ENCODE results near the gene KSR1. TPM values are rescaled to one million over a fixed set of nuclear protein-coding genes. Genes with fewer than 3 reads are reported as not detected.
"Not testable (repeated sequence)": the region's sequence is repeated elsewhere in the genome, so short reads cannot be mapped to it uniquely, and the experiment has no call there.

KSR1 gene
- total RNA-seq, 1 donor = 23.5 TPM

- Histone ChIP-seq H3K4me1 (ENCODE audit: insufficient read depth, low read length) (peaks cover 23% of the 10 kb centered on the region), H3K4me3 (ENCODE audit: low read length) (peak overlapping the region; percentile 76), H3K9me3 (ENCODE audit: low read depth, low read length) (no peaks in the 10 kb centered on the region), H3K27me3 (ENCODE audit: insufficient read depth, low read length) (no peaks in the 10 kb centered on the region)
Measured at GRCh38 chr17:27456681-27457359, 572 bp downstream of the KSR1 start.

DNA sequence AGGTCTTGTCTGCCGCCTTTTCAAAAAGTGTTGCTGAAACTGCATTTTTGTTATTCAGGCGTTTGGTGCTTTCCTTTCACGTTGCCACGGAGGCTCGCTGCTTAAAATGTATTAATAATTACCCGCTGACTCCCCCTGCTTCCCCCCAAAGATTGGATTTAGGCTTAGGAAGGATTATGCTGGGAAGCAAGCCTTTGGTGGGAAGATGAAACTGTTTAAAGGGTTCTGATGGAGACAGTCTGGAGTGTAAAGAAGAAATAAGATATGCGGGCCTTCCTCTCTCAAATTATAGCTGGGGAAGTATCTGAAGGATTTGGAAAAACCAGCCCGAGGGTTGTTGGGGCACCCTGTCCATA is 1.1 kb downstream of the KSR1 start:
- Histone ChIP-seq H3K27me3 (ENCODE audit: insufficient read depth, low read length) (no peaks in the 10 kb centered on the region), H3K4me1 (ENCODE audit: insufficient read depth, low read length) (peaks cover 23% of the 10 kb centered on the region), H3K9me3 (ENCODE audit: low read depth, low read length) (no peaks in the 10 kb centered on the region), H3K4me3 (ENCODE audit: low read length) (peak overlapping the region; percentile 76)

DNA sequence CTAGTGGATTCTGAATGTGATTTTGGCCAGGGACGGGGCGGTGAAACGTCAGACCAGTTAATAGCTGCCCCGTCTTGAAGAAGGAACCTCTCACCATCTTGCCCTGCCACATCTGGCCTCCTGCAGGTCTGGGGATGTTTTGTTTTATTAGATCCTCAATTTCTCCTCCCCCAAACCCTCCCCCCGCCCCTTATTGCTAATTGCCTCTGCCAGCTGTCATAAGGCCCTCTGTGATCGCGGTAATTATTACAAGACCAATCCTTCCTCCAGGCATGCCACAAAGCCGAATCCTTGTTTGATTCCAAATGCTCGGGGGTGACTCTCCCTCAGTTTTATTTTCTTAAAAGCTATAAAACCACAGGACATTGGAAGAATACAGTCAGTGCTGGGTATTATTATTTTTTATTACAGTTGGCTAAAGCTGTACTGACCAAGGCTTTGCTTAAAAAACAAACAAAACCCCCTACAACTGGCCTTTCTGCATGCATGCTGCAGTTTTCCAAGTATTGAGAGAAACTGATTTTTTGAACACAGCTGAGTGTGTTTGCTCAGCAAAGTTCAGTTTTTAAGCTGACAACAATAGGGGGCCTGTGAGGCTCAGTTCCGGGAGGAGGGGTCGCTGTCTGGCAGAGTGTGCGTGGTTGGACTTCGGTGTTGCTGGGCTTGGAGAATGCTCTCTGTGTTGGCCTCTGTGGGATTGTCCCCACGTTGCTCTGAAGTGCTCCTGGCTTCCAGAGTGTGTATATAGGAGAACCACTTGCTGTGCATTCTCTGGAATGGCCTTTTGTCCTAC is 1.7 kb downstream of the KSR1 start:
- no peaks in the 10 kb centered on the region for H3K27me3 ChIP-seq (ENCODE audit: insufficient read depth, low read length)
- H3K9me3 ChIP-seq (ENCODE audit: low read depth, low read length) = no peaks in the 10 kb centered on the region
- peak overlapping the region; percentile 76 for H3K4me3 ChIP-seq (ENCODE audit: low read length)
- H3K4me1 ChIP-seq (ENCODE audit: insufficient read depth, low read length) = peaks cover 23% of the 10 kb centered on the region

DNA sequence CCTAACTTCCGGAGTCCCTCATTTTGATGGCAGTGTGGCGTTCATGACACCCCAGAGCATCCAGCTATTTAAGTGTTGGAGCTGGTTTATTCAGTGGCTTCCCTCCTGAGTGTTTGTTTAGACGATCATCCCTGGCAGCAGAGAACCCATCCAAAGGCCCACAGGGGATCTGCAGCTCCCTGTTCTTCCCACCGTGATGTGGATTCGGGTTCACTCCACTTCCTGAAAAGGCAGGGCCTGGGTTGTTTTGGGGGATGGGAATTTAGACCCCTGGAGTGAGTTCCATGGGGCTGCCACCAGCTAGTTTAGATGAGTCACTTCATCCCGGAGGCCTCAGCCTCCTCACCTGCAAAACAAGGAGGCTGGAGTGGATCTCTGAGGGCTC is 2.3 kb downstream of the KSR1 start:
- H3K4me1 ChIP-seq (ENCODE audit: insufficient read depth, low read length) = peaks cover 28% of the 10 kb centered on the region
- no peaks in the 10 kb centered on the region for H3K27me3 ChIP-seq (ENCODE audit: insufficient read depth, low read length)
- no peak overlapping the region for H3K4me3 ChIP-seq (ENCODE audit: low read length)

DNA sequence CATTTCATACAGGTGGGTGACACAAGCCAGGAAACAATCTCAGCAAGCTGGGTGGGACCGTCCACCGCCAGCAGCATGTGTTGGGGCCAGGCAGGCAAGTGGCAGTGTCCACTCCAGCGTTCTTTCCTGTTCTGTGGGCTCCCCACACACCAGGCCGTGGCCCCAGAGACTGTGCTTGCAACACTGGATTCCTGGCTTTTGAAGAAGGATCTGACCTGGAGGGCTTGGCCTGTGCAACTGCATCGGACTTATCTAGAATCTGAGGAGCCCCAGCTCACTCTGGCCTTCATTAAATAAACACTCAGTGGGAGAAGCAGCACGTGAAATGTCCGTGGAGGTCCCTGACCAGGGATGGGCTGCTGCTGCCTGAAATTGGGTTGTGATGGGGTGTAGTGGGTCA is 3.2 kb downstream of the KSR1 start:
- Histone ChIP-seq H3K9me3 (ENCODE audit: low read depth, low read length) (no peaks in the 10 kb centered on the region), H3K27me3 (ENCODE audit: insufficient read depth, low read length) (no peaks in the 10 kb centered on the region), H3K4me3 (ENCODE audit: low read length) (no peak overlapping the region), H3K4me1 (ENCODE audit: insufficient read depth, low read length) (peaks cover 31% of the 10 kb centered on the region)

More for the DNA sequence above, 2.3 kb downstream of the KSR1 start:
- no peaks in the 10 kb centered on the region for H3K9me3 ChIP-seq (ENCODE audit: low read depth, low read length)

DNA sequence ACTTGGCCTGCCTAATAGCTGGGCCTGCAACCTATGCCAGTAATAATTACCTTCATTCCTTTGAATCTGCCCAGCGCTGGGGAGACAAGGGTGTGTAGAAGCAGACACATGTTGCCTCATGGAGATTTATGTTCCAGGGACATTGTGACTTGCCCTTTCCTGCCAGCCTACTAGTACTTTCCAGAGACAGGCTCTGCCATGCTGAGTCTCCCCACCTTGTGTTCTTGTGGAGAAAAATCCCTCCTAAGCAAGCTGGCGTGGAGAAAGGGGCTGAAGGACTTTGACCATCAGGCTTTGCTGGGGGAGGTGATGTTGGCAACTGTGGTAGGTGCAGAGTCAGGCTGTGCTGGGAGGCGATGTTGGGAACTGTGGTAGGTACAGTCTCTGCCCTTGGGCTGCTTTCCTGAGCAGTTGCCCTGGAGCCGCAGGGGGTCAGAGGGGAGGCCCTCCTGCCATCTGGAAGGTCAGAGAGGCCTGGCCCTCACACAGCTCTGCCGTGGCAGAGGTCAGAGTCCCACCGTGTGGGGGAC is 4.0 kb downstream of the KSR1 start:
- no peaks in the 10 kb centered on the region for H3K9me3 ChIP-seq (ENCODE audit: low read depth, low read length)
- peaks cover 31% of the 10 kb centered on the region for H3K4me1 ChIP-seq (ENCODE audit: insufficient read depth, low read length)
- H3K27me3 ChIP-seq (ENCODE audit: insufficient read depth, low read length) = no peaks in the 10 kb centered on the region
- no peak overlapping the region for H3K4me3 ChIP-seq (ENCODE audit: low read length)

DNA sequence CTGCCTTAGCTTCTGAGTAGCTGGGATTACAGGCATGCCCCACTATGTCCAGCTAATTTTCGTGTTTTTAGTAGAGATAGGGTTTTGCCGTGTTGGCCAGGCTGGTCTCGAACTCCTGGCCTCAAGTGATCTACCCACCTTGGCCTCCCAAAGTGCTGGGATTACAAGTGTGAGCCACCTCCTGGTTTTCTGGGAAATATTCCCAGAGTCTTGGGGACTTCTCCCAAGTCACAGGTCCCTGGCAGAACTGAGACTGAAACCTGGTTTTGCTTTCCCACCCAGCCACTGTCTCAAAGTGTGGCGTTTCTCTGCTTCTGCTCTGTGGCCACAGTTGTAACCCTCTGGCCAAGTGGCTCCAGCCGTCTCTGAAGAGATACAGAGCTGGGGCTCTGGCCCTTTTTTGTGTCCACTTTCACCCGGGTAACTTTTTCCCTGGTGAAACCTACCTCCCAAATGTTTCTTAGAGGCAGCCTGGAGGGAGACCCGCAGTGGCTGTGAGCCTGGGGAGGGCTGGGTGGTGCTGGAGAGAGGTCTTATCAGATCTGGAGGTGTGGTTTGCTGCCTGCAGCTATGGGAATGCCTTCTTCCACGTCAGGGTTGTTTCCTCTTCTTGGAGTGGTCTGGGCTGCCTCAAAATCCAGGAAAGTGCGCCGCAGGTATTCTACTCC is 5.1 kb downstream of the KSR1 start:
- Histone ChIP-seq H3K4me3 (ENCODE audit: low read length) (no peak overlapping the region), H3K9me3 (ENCODE audit: low read depth, low read length) (no peaks in the 10 kb centered on the region), H3K4me1 (ENCODE audit: insufficient read depth, low read length) (peaks cover 34% of the 10 kb centered on the region), H3K27me3 (ENCODE audit: insufficient read depth, low read length) (no peaks in the 10 kb centered on the region)

GRCh38 chr17:27462149-27462548 is 5.9 kb downstream of the KSR1 start:
- H3K4me3 ChIP-seq (ENCODE audit: low read length) = no peak overlapping the region
- H3K27me3 ChIP-seq (ENCODE audit: insufficient read depth, low read length) = no peaks in the 10 kb centered on the region
- H3K9me3 ChIP-seq (ENCODE audit: low read depth, low read length) = no peaks in the 10 kb centered on the region
- peaks cover 39% of the 10 kb centered on the region for H3K4me1 ChIP-seq (ENCODE audit: insufficient read depth, low read length)

DNA sequence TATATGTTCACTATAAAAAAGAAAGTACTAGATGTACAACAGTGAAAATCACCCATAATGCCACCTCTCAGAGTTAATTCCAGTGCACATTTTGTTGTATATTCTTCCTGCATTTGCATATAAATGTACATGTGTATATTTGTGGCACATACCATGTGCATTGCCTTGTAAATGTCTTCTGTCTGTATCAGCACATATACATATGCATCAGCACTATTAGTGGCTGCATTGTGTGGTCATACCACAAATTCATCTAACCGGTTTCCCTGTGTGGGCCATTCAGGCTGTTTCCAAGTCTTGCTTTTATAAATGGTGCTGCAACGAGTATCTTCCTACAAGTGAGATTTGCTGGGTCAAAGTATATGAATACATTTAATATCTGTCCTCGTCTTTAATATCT is 6.5 kb downstream of the KSR1 start:
- Histone ChIP-seq H3K9me3 (ENCODE audit: low read depth, low read length) (no peaks in the 10 kb centered on the region), H3K4me1 (ENCODE audit: insufficient read depth, low read length) (peaks cover 34% of the 10 kb centered on the region), H3K27me3 (ENCODE audit: insufficient read depth, low read length) (no peaks in the 10 kb centered on the region), H3K4me3 (ENCODE audit: low read length) (no peak overlapping the region)

- peaks cover 29% of the 10 kb centered on the region for H3K4me1 ChIP-seq (ENCODE audit: insufficient read depth, low read length)
- no peaks in the 10 kb centered on the region for H3K9me3 ChIP-seq (ENCODE audit: low read depth, low read length)
- no peaks in the 10 kb centered on the region for H3K27me3 ChIP-seq (ENCODE audit: insufficient read depth, low read length)
- no peak overlapping the region for H3K4me3 ChIP-seq (ENCODE audit: low read length)
Measured at GRCh38 chr17:27463235-27463677, 7.0 kb downstream of the KSR1 start.

DNA sequence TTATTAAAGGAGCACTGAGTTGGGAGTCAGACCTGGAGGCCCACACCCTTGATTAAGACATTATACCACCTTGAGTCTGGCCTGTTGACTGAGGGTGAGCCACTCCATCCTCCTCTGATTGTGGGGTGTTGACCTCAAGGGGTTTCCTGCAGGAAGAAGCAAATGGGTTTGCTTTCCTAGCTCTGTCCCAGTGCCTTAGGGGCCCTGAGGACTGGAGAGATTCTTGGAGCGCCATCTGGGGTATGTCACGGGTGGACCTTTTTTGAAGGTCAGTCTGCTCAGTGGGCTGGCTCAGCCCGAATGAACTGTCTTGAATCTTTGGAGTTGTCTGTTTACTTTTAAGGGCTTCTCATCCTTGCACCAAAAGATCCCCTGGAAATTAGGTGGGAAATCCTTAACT is 7.8 kb downstream of the KSR1 start:
- not testable (repeated sequence) for H3K9me3 ChIP-seq (ENCODE audit: low read depth, low read length); H3K27me3 ChIP-seq (ENCODE audit: insufficient read depth, low read length); H3K4me3 ChIP-seq (ENCODE audit: low read length)
- H3K4me1 ChIP-seq (ENCODE audit: insufficient read depth, low read length) = peaks cover 24% of the 10 kb centered on the region

GRCh38 chr17:27464431-27464830 is 8.2 kb downstream of the KSR1 start:
- Histone ChIP-seq H3K4me3 (ENCODE audit: low read length) (no peak overlapping the region), H3K27me3 (ENCODE audit: insufficient read depth, low read length) (no peaks in the 10 kb centered on the region), H3K4me1 (ENCODE audit: insufficient read depth, low read length) (peaks cover 24% of the 10 kb centered on the region), H3K9me3 (ENCODE audit: low read depth, low read length) (no peaks in the 10 kb centered on the region)

- H3K9me3 ChIP-seq (ENCODE audit: low read depth, low read length); H3K4me3 ChIP-seq (ENCODE audit: low read length); H3K27me3 ChIP-seq (ENCODE audit: insufficient read depth, low read length): not testable (repeated sequence)
- H3K4me1 ChIP-seq (ENCODE audit: insufficient read depth, low read length) = peaks cover 24% of the 10 kb centered on the region
Measured at GRCh38 chr17:27465875-27466274, 9.6 kb downstream of the KSR1 start.

DNA sequence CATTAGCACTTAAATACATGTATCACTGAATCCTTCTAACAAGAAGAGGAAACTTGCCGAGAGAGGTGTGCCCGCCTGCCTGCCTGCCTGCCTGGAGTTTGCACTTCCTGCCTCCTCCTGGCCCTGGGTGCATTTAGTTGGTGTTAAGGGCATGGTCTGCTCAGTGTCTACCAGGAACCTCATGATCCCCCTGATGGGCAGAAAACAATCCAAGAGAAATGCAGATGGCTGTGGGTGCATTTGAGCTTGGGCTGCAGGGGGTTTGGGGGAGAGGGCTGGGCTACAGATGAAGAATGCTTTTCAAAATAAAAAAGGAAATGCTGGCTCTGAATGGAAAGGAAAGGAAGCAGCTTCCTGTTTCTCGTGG is 10.1 kb downstream of the KSR1 start:
- H3K9me3 ChIP-seq (ENCODE audit: low read depth, low read length) = no peaks in the 10 kb centered on the region
- H3K27me3 ChIP-seq (ENCODE audit: insufficient read depth, low read length) = no peaks in the 10 kb centered on the region
- no peak overlapping the region for H3K4me3 ChIP-seq (ENCODE audit: low read length)
- peaks cover 24% of the 10 kb centered on the region for H3K4me1 ChIP-seq (ENCODE audit: insufficient read depth, low read length)

- Histone ChIP-seq H3K27me3 (ENCODE audit: insufficient read depth, low read length) (no peaks in the 10 kb centered on the region), H3K9me3 (ENCODE audit: low read depth, low read length) (no peaks in the 10 kb centered on the region), H3K4me1 (ENCODE audit: insufficient read depth, low read length) (peaks cover 27% of the 10 kb centered on the region), H3K4me3 (ENCODE audit: low read length) (no peak overlapping the region)
Measured at GRCh38 chr17:27466743-27467375, 10.6 kb downstream of the KSR1 start.

Data from mononuclear cell (primary cell).